GM12891 (cell line): ENCODE measurements around the gene SMPX.

Source experiments
- POLR2A ChIP-seq: IDR thresholded peaks from 2 replicates; pipeline ENCODE4 v1.6.1; 2011; ENCODE audit warnings: low read depth, low read length, control low read depth
- POLR2AphosphoS5 ChIP-seq: IDR thresholded peaks from 2 replicates; pipeline ENCODE4 v1.6.1; 2011; ENCODE audit warnings: low read depth, low read length, control low read depth
- SPI1 ChIP-seq: IDR thresholded peaks from 2 replicates; pipeline ENCODE4 v1.6.1; 2011; ENCODE audit warnings: low read depth, low read length, control low read depth
- TAF1 ChIP-seq: IDR thresholded peaks from 2 replicates; pipeline ENCODE4 v1.6.1; 2011; ENCODE audit warnings: low read depth, low read length, control low read depth

DNA sequence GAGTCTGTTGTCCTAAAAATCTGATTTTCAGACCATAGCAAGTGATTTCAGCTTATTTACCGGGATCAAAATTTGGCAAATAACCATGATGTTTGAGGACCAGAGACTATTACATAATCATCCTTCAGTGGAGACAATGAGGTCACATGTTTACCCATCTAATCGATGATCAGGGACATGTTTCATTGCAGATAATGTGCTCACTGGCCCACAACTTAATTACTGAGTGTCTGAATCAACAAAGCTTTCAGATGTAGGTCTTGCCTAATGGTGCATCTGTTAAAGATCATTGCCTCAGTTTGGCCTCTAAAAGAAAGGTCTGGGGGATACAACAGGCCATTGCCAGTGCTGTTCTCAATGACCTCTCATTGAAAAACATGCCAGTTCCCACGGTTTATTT, 56.9 kb downstream of the SMPX start:
- TF ChIP-seq POLR2AphosphoS5 (no peak), POLR2A (no peak), SPI1 (no peak), TAF1 (no peak)
